ENCODE data around the gene RSPRY1. TPM values are rescaled to one million over a fixed set of nuclear protein-coding genes. Genes with fewer than 3 reads are reported as not detected.

Gene RSPRY1
- total and polyA plus RNA-seq, 2 of the 4 experiments (the other 2 are of a cell fraction): 25.2 to 62.2 TPM

DNA sequence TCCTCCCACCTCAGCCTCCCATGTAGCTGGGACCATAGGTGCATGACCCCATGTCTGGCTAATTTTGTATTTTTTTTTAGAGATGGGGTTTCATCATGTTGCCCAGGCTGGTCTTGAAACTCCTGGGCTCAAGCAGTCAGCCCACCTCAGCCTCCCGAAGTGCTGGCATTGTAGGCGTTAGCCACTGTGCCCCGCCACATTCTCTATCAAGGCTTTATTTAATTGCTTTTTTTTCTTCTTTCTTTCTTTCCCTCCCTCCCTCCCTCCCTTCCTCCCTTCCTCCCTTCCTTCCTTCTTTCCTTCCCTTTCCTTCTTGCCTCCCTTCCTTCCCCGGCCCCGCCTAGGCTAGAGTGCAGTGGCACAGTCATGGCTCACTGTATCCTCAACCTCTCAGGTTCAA, 23.7 kb downstream of the RSPRY1 start:
- Histone ChIP-seq H3K4ac (ENCODE audit: low read depth, low read length) (no peak overlapping the region), H3K27me3 (ENCODE audit: control insufficient read depth, insufficient read depth, low read length) (no peaks in the 10 kb centered on the region), H3K23ac (ENCODE audit: low read depth, low read length) (no peak overlapping the region), H2AK9ac (replicated peaks; ENCODE audit: low read depth, low read length, poor library complexity) (no peak overlapping the region), H4K91ac (ENCODE audit: insufficient read depth, low read depth, low read length) (no peak overlapping the region), H3K56ac (ENCODE audit: extremely low read depth, insufficient read depth, low read length) (no peak overlapping the region), H2AK5ac (ENCODE audit: low read depth, low read length) (no peak overlapping the region), H3K9me3 (ENCODE audit: control insufficient read depth, insufficient read depth, low read length) (peaks cover under 1% of the 10 kb centered on the region; the same call in 1 of the 2 replicates), H3K4me3 (ENCODE audit: insufficient read depth, low read depth, low read length) (no peak overlapping the region), H2BK20ac (ENCODE audit: low read depth, low read length) (no peak overlapping the region), H4K8ac (ENCODE audit: low read depth in 2 of 2, low read length in 2 of 2) (no peak overlapping the region), H3K27ac (ENCODE audit: insufficient read depth, low read length) (no peak overlapping the region), H3K14ac (replicated peaks; ENCODE audit: low read depth, low read length) (no peak overlapping the region), H3K9me1 (ENCODE audit: insufficient read depth, low read length) (peaks cover 6% of the 10 kb centered on the region), H3K4me2 (ENCODE audit: low read depth, low read length) (no peak overlapping the region), H3K36me3 (ENCODE audit: control insufficient read depth, insufficient read depth, low read length) (peaks cover 43% of the 10 kb centered on the region), H3K79me1 (ENCODE audit: low read depth in 1 of 2, low read length in 2 of 2) (peaks cover 15 to 32% of the 10 kb centered on the region in 2 experiments; a peak in 3 of 4 replicates), H2BK5ac (ENCODE audit: low read depth, low read length, poor library complexity, severe bottlenecking) (no peak overlapping the region), H2BK120ac (ENCODE audit: low read depth, low read length) (no peak overlapping the region), H2AFZ (replicated peaks; ENCODE audit: low read length, poor library complexity) (no peak overlapping the region), H2BK15ac (ENCODE audit: low read depth, low read length) (no peak overlapping the region), H3K9ac (ENCODE audit: low read depth, low read length) (no peak overlapping the region), H4K5ac (ENCODE audit: low read depth, low read length) (no peak overlapping the region), H3K4me1 (ENCODE audit: control insufficient read depth, insufficient read depth, low read length) (no peaks in the 10 kb centered on the region), H3K18ac (ENCODE audit: low read depth, low read length) (no peak overlapping the region), H4K20me1 (ENCODE audit: insufficient read depth, low read length) (no peaks in the 10 kb centered on the region; the same call in 1 of the 2 replicates)
- intact Hi-C loops (cut with micrococcal nuclease) (no loop called here), dilution Hi-C loops (cut with HindIII; ENCODE audit: low sequenced_read_pairs, unreplicated experiment) (no loop called here), in situ Hi-C loops (cut with MboI; ENCODE audit: low sequenced_read_pairs) (no loop called here)
- POLR2A ChIA-PET (ENCODE audit: unreplicated experiment): no interaction called here
- ATAC-seq (ENCODE audit: low read depth) (no peak), DNase-seq (no peak)
- no TSS peak for BruUV-seq (replicated peaks)
- TF ChIP-seq NFE2L2 (IDR thresholded peaks at IDR 0.05; ENCODE audit: low read depth, low read length) (no peak), BHLHE40 (IDR thresholded peaks at IDR 0.05; ENCODE audit: low read depth, low read length) (no peak)
- TF ChIP-seq, protein P1, sequence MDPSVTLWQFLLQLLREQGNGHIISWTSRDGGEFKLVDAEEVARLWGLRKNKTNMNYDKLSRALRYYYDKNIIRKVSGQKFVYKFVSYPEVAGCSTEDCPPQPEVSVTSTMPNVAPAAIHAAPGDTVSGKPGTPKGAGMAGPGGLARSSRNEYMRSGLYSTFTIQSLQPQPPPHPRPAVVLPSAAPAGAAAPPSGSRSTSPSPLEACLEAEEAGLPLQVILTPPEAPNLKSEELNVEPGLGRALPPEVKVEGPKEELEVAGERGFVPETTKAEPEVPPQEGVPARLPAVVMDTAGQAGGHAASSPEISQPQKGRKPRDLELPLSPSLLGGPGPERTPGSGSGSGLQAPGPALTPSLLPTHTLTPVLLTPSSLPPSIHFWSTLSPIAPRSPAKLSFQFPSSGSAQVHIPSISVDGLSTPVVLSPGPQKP (IDR thresholded peaks at IDR 0.05; ENCODE audit: borderline replicate concordance, low read depth, low read length): no peak
- 100% methylated on average over 3 of the region's 5 CpGs; no CpG with 5 or more reads in 1 of the 2 experiments for WGBS, 2 experiments (ENCODE audit: extremely low coverage in 2 of 2, insufficient read length in 1 of 2)
- CTCF ChIA-PET: no interaction called here
